GM18867 (cell line): ENCODE data around the gene TECPR2.
"Not testable (repeated sequence)": the region's sequence is repeated elsewhere in the genome, so short reads cannot be mapped to it uniquely, and the experiment has no call there.

Experiments used
- ATAC-seq: cut with Tn5 transposase; IDR thresholded peaks from one replicate; pipeline ENCODE4 v1.9.1; 2021; ENCODE audit warnings: mild to moderate bottlenecking, moderate library complexity; ENCODE audit not compliant: unreplicated experiment

Gene TECPR2

DNA sequence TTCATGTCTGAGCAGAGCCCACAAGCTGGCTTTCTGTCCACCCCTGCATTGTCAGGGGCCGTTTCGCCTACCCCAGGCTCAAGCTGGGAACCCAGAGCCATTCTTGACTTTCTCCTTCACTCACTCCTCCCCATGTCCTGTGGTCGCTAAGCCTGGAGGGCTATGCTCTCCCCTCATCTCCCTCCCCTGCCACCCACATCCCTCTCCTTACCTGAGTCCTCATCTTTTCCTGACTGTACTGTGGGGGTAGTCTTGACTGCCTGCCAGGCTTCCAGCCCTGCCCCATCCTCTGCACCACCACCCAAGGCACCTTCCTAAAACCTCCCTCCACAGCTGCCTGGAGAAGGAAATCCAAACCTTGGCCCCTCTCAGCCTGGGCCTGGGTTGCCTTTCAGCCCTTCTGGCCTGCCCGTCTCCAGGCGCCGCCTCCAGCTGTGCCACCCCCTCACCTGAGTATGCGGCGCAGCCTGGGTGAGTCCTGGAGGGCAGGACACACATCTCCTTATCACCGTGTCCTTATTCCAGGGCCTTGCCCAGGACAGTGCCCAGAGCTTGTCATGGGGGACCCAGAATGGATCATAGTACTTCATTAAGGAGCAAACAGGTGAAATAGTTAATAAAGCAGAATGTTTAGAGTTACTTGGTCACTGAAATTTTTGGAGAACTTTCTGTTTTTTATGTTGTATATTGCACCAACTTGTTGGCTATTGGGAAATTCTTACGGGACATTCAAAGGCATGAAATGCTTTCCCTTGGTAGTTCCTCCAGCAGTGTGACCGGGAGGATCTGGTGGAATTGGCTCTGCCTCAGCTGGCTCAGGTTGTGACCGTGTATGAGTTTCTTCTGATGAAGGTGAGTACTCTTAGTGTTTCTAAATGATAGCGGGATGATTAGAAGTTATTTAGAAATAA, 28.7 kb upstream of the TECPR2 start:
- no peak for ATAC-seq

DNA sequence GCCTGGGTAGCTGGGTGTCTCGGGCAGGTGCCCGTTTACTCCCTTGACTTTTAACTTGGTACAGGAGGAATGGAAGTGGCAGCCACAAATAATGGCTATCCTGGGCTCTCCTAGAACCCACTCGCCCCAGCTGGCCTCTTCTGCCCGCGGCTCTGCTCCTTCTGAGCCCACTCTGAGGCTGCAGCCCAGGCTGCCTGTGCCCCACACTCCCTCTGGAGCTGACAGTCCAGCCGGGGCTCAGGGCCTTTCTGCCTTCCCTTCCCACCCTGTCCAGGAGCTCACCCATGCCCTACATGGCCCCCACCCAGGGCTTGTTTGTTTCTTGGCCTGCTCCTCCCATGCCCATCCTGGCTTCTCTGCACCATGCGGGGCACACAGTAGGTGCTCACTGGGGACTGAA, 27.6 kb upstream of the TECPR2 start:
- no peak for ATAC-seq

DNA sequence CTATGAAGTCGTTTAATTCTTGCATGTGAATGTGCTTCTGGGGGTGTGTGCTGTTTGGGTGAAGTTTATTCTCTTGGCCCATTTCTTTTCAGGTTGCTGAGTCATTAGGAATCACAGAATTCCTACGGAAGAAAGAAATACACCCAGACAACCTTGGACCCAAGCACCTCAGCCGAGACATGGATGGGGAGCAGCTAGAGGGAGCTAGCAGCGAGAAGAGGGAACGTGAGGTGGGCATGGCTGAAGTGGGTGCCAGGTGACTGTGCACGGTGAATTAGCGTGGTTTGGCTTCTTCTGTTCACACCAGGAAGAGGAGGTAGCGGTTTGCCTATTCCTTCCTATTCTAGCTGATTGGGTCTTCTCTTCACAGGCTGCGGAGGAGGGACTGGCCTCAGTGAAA, 24.0 kb upstream of the TECPR2 start:
- ATAC-seq: no peak

DNA sequence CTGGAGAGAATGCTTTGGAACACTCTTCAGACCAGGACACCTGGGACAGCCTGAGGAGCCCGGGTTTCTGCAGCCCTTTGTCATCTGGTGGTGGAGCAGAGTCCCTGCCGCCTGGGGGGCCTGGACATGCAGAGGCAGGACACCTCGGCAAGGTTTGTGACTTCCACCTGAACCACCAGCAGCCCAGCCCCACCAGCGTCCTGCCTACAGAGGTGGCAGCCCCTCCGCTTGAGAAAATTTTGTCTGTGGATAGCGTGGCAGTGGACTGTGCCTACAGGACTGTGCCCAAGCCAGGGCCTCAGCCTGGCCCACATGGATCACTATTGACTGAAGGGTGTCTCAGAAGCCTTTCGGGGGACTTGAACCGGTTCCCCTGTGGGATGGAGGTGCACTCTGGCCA, 21.2 kb upstream of the TECPR2 start:
- no peak for ATAC-seq

DNA sequence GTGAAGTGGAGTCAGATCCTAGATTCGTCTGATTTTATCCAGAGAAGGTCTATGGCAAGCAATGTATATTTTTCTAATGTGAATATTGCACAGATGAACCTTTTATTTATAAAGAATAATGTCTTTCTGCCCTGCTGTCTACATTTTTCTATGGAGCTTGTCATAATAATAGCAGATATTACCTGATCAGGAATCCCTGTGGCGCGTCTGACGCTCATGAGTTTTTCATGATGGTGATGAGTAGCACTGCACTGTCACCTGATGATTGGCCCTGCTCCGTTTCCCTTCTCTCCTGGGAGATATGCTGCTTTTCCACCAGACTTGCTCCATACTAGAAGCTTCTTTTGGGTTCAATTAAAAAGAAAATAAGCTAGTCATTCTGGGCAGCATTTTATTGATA, 20.5 kb upstream of the TECPR2 start:
- ATAC-seq: no peak

DNA sequence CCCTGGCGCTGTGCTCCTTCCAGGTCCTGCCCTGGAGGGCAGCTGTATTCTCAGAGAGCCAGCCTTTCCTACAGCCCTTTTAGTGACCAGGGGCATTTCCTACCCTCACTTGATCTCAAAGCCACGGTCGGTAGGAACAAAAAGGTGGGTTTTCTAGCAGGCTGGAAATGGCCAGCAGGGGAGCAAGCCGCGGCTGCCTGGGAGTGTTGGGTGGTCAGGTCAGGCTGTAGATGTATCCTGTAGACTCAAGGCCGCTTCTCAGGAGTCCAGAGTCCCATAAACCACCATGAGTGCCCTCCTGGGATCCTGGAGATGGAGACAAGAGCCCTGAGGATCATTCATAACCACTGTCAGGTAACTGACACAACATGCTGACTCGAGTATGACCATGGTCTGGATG, 18.7 kb upstream of the TECPR2 start:
- ATAC-seq: no peak

DNA sequence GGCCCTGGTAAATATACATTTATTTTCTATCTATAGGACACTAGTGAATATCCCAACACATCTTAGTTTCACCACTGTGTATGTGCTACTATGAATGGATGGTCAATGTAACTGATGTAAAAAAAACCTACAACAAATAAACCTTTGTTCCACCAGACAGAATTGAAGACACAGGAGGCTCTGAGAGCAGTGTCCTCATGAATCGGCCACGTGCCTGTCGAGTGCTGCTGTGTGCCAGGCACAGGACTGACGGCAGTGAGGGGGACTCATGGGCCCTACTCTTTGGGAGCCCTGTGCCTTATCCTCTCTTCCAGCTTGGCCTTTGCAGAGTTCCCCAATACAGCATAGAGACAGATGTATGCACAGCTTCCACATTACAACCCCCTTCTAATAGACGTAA, 18.3 kb upstream of the TECPR2 start:
- no peak for ATAC-seq

DNA sequence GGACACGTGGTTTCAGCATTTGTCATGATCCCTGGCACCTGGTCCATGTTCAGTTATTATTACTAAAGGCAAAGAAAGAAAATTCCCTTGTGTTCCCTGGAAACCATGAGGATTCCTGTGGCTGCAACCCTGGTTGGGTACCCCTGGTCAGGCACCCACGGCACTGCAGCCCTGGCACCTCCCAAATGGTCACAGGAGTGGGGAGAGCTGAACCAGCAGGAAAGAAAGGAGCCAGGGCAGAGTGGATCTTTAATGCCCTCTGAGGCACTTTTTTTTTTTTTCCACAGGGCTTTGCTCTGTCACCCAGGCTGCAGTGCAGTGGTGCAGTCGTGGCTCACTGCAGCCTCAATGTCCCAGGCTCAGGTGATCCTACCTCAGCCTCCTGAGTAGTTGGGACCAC, 17.5 kb upstream of the TECPR2 start:
- ATAC-seq: no peak

DNA sequence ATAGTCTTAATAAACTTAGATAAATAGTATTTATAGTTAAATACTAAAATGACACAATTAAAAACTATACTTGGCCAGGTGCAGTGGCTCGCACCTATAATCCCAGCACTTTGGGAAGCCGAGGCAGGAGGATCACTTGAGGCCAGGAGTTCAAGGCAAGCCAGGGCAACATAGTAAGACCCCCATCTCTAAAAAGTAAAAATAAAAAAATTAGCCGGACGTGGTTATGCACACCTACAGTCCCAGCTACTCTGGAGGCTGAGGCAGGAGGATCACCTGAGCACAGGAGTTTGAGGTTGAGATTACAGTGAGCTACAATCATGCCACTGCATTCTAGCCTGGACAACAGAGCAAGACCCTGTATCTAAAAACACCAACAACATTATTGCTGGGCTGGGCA, 16.1 kb upstream of the TECPR2 start:
- ATAC-seq: no peak

DNA sequence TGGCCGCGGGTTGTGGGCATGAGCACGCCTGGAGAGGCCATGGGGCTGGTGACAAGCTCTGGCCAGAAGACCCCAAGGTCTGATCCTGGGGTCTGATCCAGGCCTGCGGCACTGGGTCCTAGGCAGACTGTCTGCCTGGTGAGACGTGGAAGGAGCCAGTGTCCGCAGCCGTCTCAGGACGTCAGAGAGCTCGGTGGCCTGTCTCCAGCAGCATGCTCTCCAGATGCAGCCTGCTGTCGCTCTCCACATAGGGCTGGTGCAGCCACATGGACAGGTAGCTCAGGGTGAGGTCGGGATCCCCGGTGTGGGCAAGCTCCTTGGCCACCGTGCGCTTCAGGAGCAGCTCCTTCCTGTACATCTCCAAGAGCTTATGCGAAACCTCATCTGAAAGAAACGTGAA, 14.4 kb upstream of the TECPR2 start:
- no peak for ATAC-seq

DNA sequence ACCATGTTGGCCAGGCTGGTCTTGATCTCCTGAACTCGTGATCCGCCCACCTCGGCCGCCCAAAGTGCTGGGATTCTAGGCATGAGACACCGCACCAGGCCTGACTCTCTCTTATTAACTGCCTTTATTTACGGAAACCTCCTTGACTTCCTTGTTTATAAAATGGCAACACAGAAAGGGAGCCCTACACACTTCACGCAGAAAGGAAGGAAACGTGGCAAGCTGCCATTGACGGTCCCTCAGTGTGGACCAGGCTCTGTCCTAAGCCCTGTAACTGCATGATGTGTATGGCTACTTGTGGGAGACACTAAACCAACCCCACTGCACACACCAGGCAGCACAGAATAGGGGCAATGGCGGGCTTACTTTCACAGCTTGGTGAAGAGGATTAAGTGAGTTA, 11.7 kb upstream of the TECPR2 start:
- ATAC-seq: no peak

DNA sequence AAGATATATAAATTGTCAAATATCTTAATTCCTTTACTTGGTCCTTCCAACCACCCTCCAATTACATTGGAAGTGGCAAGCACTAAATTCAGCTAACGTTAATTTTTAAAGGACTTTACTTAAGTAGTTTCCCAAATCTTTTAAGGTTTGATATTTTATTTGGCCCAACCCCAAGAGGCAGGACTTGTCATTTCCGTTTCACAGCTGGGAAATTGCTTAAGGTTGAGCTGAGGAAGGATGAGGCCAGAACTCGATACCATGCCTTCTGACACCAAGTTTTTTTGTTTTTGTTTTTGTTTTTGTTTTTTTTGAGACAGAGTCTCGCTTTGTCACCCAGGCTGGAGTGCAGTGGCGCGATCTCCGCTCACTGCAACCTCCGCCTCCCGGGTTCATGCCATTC, 11.1 kb upstream of the TECPR2 start:
- not testable (repeated sequence) for ATAC-seq

DNA sequence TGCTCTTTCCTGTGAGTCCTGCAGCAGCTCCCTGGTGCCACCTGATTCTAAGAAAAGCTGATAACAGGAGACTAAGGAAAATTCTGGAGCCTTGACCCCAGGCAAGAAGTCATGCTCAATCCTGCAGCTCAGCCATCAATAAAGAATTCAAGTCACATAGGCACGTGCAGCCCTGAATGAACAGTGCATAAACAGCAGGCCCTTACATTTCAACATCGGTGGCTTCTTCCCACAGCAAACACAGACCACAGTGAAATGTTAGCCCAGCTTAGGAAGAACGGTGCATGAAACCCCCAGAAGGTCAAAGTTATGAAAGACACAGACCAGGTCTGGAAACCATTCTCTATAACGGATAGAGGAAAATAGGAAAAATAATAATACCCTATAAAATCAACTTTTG, 10.5 kb upstream of the TECPR2 start:
- no peak for ATAC-seq

DNA sequence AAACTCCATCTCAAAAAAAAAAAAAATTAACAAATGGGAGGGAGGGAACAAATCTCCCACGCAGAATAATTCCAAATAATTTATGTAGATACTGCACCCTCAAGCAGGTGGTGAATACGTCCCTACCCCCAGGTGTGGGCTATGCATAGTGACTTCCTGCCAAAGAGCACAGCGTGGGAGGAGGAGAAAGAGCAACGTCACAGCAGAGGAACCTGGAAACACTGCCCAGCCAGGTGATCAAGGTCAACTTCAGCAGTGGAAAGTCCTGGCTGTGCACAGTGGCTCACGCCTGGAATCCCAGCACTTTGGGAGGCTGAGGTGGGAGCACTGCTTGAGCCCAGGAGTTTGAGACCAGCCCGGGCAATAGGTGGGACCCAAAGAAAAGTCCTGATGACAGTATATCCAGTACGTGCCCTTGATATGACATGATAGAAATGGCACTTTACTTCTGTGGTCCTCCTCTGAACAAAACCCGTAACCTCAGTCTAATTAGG, 9.6 kb upstream of the TECPR2 start:
- ATAC-seq: no peak

DNA sequence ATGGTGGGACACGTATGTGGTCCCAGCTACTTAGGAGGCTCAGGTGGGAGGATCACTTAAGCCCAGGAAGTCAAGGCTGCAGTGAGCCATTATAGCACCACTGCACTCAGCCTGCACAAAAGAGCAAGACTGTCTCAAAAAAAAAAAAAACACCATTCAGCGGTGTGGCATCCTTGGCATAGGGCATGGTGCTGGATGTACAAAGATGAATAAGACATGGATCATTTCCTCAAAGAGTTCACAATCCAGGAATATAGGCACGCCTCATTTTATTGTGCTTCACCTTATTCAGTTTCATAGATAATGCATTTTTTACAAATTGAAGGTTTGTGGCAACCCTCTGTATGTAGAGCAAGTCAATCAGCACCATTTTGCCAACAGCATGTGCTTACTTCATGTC, 6.5 kb upstream of the TECPR2 start:
- ATAC-seq: no peak

DNA sequence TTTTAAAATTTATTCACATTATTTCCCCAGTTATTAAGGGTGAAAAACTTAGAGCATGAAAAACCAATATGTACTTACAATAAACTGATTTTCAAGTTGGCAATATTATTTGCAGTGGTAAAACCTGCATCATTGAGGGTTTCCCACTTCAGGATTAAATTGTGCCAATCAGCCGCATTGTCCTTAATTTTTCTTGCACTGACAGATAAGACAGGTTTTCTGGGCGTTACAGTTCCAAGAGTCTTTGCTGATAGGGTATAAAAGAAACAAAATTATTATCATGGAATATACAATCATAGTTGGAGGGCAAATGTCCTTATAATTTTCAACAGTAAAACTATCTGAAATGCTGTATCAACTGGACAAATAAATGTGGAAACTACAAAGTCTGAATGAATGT, 3.4 kb upstream of the TECPR2 start:
- no peak for ATAC-seq

DNA sequence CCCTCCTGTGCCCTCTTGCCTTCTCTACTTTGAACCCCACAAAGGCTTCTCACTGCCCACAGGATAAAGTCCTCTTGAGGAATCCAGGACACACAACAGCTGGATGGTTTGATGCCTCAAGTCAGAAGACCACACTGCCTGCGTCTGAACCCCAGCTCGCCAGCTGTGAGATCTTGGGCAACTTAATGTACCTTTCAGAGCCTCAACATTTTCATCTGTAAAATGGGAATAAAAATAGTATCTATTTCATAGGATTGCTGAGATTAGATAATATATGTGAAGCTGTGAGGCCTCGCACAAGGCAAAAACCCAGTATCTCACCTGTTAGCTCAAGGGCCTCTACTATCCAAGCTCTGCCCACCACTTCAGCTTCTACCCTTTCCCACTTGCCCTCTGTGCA, 2.4 kb upstream of the TECPR2 start:
- ATAC-seq: no peak

DNA sequence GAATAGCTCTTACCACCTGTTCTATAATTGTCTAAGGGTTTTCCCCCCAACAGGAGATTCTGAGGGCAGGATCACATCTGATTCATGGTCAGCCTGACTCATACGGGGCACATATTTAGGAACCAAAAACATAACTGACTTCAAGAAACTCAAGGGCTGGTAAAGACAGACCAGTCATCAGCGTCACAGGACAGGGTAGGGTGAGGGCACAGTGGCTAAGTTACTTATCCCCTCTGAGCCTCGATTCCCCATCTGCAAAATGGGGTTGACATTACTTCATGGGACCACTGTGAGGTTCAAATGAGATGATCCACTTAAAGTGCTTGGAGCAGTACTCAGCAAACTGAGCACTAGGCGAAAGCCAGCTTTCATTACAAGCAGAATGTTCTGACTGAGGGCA, 657 bp upstream of the TECPR2 start:
- ATAC-seq: no peak

DNA sequence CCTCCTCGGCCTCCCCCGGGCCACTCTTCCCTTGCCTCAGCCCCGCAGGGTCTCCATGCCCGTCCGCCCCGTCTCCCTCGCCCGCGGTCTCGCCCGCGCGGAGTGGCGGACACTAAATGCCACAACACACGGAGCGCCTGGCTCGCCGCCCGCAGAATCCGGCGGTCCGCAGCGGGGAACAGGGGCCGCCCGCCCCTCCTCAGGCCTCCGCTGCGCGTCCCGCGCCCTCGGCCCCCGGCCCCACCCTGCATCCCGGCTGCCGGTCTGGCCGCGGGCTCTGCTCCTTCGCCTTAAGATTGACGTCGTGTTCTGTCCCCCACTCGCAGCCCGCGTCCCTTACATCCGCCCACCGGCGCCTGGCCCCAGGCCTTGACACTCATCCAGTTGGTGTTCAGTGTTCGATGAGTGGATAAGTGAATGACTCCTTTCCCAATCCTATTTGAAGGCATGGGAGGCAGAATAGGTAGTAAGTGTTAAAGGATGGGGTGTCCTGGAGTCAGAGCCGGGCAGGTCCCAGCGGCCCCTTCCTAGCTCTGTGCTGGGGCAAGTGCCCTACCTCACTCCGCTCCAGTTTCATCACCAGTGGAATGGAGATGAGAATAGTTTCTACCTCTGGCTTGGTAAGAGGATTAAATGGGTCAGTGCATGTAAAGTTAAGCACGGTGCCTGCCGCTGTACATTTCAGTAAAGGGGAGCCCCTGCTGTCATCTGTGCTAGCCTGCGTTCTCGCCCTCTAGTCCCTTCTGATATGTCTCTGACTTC, 622 bp downstream of the TECPR2 start:
- ATAC-seq: peak; percentile 16

DNA sequence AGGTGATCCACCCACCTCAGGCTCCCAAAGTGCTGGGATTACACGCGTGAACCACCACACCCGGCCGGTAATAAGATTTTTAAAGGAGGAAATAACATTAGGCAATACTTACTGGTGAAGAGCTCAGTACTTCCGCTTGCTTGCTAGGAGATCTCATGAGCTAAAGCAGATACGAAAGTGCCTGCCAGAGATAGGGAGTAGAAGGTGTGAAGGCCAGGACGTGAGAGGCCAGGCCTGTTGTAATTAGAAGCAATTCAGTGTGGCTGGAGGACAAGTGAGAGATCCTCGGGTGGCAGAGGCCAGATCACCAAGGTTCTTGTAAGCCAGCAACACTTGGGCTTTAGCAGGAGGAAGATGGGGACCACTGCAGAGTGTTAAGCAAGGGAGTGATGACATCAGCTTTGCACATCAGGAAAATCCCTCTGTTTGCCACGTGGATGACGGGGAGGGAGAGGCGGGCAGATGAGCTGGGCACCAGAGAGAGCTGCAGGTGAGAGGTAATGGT, 7.6 kb downstream of the TECPR2 start:
- ATAC-seq: peak; percentile 38

DNA sequence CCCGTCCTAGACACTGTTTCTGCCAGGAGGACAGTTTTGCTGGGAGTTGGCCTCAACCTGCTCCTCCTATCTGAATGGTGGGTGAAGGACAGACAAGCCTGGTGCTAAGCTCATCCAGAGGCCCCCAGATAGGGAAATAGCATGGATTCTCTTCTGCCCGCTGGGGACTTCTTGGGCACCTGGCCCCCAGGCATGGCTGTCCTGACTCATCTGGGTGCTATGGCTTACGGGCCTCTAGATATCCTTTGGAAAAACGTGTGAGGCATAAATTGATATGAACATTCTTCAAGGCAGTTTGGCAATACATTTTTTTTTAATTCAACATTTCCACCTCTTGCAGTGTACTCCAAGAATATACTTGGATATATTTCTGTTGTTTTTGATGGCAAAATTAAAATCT, 8.6 kb downstream of the TECPR2 start:
- no peak for ATAC-seq

DNA sequence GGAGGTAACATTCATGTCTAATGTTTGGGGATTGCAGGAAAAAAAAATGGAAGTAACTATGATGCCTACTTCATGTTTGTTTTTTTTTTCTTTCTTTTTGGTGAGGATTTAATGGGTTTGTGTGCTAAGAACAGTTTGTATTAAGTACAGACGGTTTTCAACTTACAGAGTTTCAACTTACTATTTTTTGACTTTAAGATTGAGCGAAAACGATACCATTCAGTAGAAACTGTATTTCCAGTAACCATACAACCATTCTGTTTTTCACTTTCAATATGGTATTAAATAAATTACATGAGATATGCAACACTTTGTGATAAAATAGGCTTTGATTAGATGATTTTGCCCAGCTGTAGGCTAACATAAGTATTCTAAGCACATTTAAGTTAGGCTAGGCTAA, 10.4 kb downstream of the TECPR2 start:
- no peak for ATAC-seq
